ENCODE results near the gene PACRG. TPM values are rescaled to one million over a fixed set of nuclear protein-coding genes. Genes with fewer than 3 reads are reported as not detected.
"Not testable (repeated sequence)": the region's sequence is repeated elsewhere in the genome, so short reads cannot be mapped to it uniquely, and the experiment has no call there.

Gene PACRG
- total and polyA plus RNA-seq, 2 of the 13 experiments (the other 11 are each of a cell fraction or from before 2014, with no cell fraction given) = 0.13 TPM; not detected in 1

GRCh38 chr6:162976141-162976540, 248.4 kb downstream of the PACRG start:
- Histone ChIP-seq H3K36me3 (replicated peaks in 1 of 2; ENCODE audit: control insufficient read depth in 1 of 2, insufficient read depth in 2 of 2, low read length in 2 of 2) (no peaks in the 10 kb centered on the region), H3K4me3 (replicated peaks in 1 of 3; ENCODE audit: insufficient read depth in 1 of 3, low read depth in 2 of 3, low read length in 3 of 3) (no peak overlapping the region), H3K27me3 (ENCODE audit: control insufficient read depth in 1 of 2, insufficient read depth in 2 of 2, low read length in 2 of 2) (no peaks in the 10 kb centered on the region), H3K4me1 (ENCODE audit: insufficient read depth, low read length) (no peaks in the 10 kb centered on the region), H2AFZ (ENCODE audit: low read length) (no peak overlapping the region), H3K79me2 (ENCODE audit: insufficient read depth, low read length) (no peaks in the 10 kb centered on the region), H3K4me2 (ENCODE audit: low read depth, low read length) (no peak overlapping the region), H3K27ac (ENCODE audit: extremely low read length, insufficient read depth, low read length) (no peak overlapping the region), H3K9ac (ENCODE audit: insufficient read depth, low read depth, low read length) (no peak overlapping the region), H4K20me1 (ENCODE audit: insufficient read depth, low read length) (no peaks in the 10 kb centered on the region), H3K9me3 (ENCODE audit: low read length) (no peaks in the 10 kb centered on the region; the same call in 1 of the 2 replicates)
- ChIA-PET POLR2A (no interaction called here), CTCF (ENCODE audit: low intra/inter-chr PET ratio, low total read pairs) (no interaction called here)
- intact Hi-C loops (cut with micrococcal nuclease; ENCODE audit: unreplicated experiment) (no loop called here), in situ Hi-C loops (cut with HindIII; ENCODE audit: extremely low pct_ligation_motif_present, low pct_unique_long_range_greater_than_20kb) (no loop called here)
- DNase-seq (ENCODE audit: low spot score) (no peak), ATAC-seq (no peak), FAIRE-seq (no peak)
- TF ChIP-seq GLMP (CRISPR knock-in tag; IDR thresholded peaks at IDR 0.05; ENCODE audit: borderline replicate concordance) = no peak
- no peak for TF ChIP-seq ZNF230 (CRISPR knock-in tag; IDR thresholded peaks at IDR 0.05)
- TF ChIP-seq ZBTB21 (CRISPR knock-in tag; IDR thresholded peaks at IDR 0.05) = no peak
- TF ChIP-seq ZNF556 (CRISPR knock-in tag; IDR thresholded peaks at IDR 0.05; ENCODE audit: borderline replicate concordance) = no peak
- TF ChIP-seq ZSCAN29 (CRISPR knock-in tag; conservative IDR thresholded peaks at IDR 0.05) = no peak
- no peak for TF ChIP-seq ASH2L (IDR thresholded peaks at IDR 0.05; ENCODE audit: insufficient read length, low read depth, low read length)
- TF ChIP-seq PLSCR1 (CRISPR knock-in tag; IDR thresholded peaks at IDR 0.05; ENCODE audit: borderline replicate concordance) = no peak
- no peak for TF ChIP-seq BCL6 (CRISPR knock-in tag; IDR thresholded peaks at IDR 0.05)
- TF ChIP-seq YEATS2 (CRISPR knock-in tag; IDR thresholded peaks at IDR 0.05; ENCODE audit: borderline replicate concordance) = no peak
- no peak for TF ChIP-seq SP5 (CRISPR knock-in tag; IDR thresholded peaks at IDR 0.05; ENCODE audit: borderline replicate concordance, low read depth)
- TF ChIP-seq BCL3 (CRISPR knock-in tag; IDR thresholded peaks at IDR 0.05) = no peak
- TF ChIP-seq ZNF704 (CRISPR knock-in tag; IDR thresholded peaks at IDR 0.05; ENCODE audit: borderline replicate concordance) = no peak
- TF ChIP-seq POLR2AphosphoS2 (IDR thresholded peaks at IDR 0.05; ENCODE audit: low read depth, low read length) = no peak
- TF ChIP-seq ZNF614 (CRISPR knock-in tag; IDR thresholded peaks at IDR 0.05; ENCODE audit: borderline replicate concordance) = no peak
- no peak for TF ChIP-seq ZBTB20 (CRISPR knock-in tag; IDR thresholded peaks at IDR 0.05; ENCODE audit: borderline replicate concordance, low read depth)
- no TSS peak for BruUV-seq (replicated peaks)
- 6% methylated on average over 5 of the region's 5 CpGs for WGBS (ENCODE audit: low lambda C conversion rate)

- BruUV-seq (replicated peaks) = not testable (repeated sequence)
Measured at GRCh38 chr6:162983234-162983633, 255.5 kb downstream of the PACRG start.

More at GRCh38 chr6:162983234-162983633, 255.5 kb downstream of the PACRG start:
- FAIRE-seq; H3K9ac ChIP-seq (ENCODE audit: insufficient read depth, low read depth, low read length); CTCF ChIA-PET (ENCODE audit: low intra/inter-chr PET ratio, low total read pairs); in situ Hi-C loops (cut with HindIII; ENCODE audit: extremely low pct_ligation_motif_present, low pct_unique_long_range_greater_than_20kb); H3K4me3 ChIP-seq (replicated peaks in 1 of 3; ENCODE audit: insufficient read depth in 1 of 3, low read depth in 2 of 3, low read length in 3 of 3); ATAC-seq; H3K4me2 ChIP-seq (ENCODE audit: low read depth, low read length); intact Hi-C loops (cut with micrococcal nuclease; ENCODE audit: unreplicated experiment); H2AFZ ChIP-seq (ENCODE audit: low read length); H3K27ac ChIP-seq (ENCODE audit: extremely low read length, insufficient read depth, low read length); H3K4me1 ChIP-seq (ENCODE audit: insufficient read depth, low read length); POLR2A ChIA-PET; DNase-seq (ENCODE audit: low spot score); H3K36me3 ChIP-seq (replicated peaks in 1 of 2; ENCODE audit: control insufficient read depth in 1 of 2, insufficient read depth in 2 of 2, low read length in 2 of 2); H3K27me3 ChIP-seq (ENCODE audit: control insufficient read depth in 1 of 2, insufficient read depth in 2 of 2, low read length in 2 of 2); H4K20me1 ChIP-seq (ENCODE audit: insufficient read depth, low read length); H3K79me2 ChIP-seq (ENCODE audit: insufficient read depth, low read length): not testable (repeated sequence)
- H3K9me3 ChIP-seq (ENCODE audit: low read length) = peaks cover 56% of the 10 kb centered on the region
- 0% methylated on average over 1 of the region's 1 CpG for WGBS (ENCODE audit: low lambda C conversion rate)
